Activated CD8-positive, alpha-beta T cell treated with anti-CD3 and anti-CD28 coated beads for 36 hours (primary cell): Measurements from ENCODE around the gene PRTN3. TPM values are rescaled to one million over a fixed set of nuclear protein-coding genes. Genes with fewer than 3 reads are reported as not detected.

Source experiments
- ATAC-seq: fragments of 200-7000 bp; cut with Tn5 transposase; one replicate; pipeline ENCODE4 v1.10.0; 2021; ENCODE audit warnings: mild to moderate bottlenecking, moderate library complexity
- CTCF ChIA-PET: fragments of 350-600 bp; sonication (Branson Sonifier 250); formaldehyde crosslinking; loops from one replicate; lab custom pipeline; 2021; ENCODE audit warnings: antibody characterized with exemption; lab: Charles Lee
- POLR2A ChIA-PET: fragments of 350-600 bp; sonication (Branson Sonifier 250); formaldehyde crosslinking; loops from one replicate; lab custom pipeline; 2021; ENCODE audit warnings: antibody characterized with exemption; lab: Charles Lee
- DNase-seq: peaks from one replicate; pipeline ENCODE4 v3.0.0-alpha.2; 2020
- H3K27ac Mint-ChIP-seq: one replicate; pipeline ENCODE4 v1.8.0; 2021; ENCODE audit warnings: mild to moderate bottlenecking, mixed read lengths
- H3K27me3 Mint-ChIP-seq: one replicate; pipeline ENCODE4 v1.8.0; 2021; ENCODE audit warnings: mixed read lengths
- H3K36me3 Mint-ChIP-seq: one replicate; pipeline ENCODE4 v1.8.0; 2021; ENCODE audit warnings: low read depth, mixed read lengths
- H3K4me1 Mint-ChIP-seq: one replicate; pipeline ENCODE4 v1.8.0; 2021; ENCODE audit warnings: low read depth, mixed read lengths
- H3K4me3 Mint-ChIP-seq: one replicate; pipeline ENCODE4 v1.8.0; 2021; ENCODE audit warnings: mild to moderate bottlenecking, moderate library complexity, mixed read lengths
- H3K9me3 Mint-ChIP-seq: one replicate; pipeline ENCODE4 v1.8.0; 2021; ENCODE audit warnings: mixed read lengths
- intact Hi-C: fragments of 100-400 bp; cut with micrococcal nuclease; formaldehyde crosslinking; loops from one replicate; pipeline ENCODE4 v1.10.0; 2022
- total RNA-seq, 2 experiments: library from RNA; stranded (reverse); gene quantifications; one replicate each; pipeline ENCODE4 v1.2.3, GENCODE V29; 2021
- TF ChIP-seq, protein P1 (sequence below): fragments of 200-600 bp; IDR thresholded peaks from one replicate; pipeline ENCODE4 v1.8.0; 2022; ENCODE audit warnings: antibody characterized with exemption, mild to moderate bottlenecking

The PRTN3 gene, protein sequence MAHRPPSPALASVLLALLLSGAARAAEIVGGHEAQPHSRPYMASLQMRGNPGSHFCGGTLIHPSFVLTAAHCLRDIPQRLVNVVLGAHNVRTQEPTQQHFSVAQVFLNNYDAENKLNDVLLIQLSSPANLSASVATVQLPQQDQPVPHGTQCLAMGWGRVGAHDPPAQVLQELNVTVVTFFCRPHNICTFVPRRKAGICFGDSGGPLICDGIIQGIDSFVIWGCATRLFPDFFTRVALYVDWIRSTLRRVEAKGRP
- not detected for total RNA-seq

DNA sequence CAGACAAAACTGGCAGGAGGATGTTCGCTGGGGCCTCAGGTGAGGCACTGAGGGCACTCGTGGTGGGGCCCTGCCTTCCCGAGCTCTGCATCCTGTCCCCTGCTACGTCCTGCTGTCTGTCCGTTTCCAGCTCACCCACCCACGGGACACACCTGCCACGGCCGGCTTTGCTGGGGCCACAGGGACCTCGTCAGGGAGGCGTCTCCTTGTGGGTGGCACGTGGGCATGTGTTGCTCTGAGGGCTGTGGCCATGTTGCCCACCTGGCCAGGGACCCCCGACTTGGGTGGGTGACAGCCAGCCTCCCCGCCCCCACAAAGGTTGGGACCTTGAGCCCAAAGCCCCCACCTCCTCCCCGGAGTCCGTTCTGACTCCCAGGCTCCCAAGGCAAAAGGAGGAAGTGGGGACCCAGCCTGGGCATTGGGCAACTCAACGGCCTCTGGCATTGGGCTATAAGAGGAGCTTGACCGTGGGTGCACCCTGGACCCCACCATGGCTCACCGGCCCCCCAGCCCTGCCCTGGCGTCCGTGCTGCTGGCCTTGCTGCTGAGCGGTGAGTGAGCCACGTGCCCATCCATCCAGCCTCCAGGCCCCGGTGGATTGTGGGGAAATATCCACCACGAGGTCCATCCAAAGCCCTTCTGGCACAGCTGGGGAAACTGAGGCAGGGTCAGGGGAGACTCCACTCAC is at the start of gene PRTN3:
PRTN3 (plus strand) TSS at position 481 of the 688 bp plus-strand sequence; CDS start at position 491, 10 bp downstream.
- no peaks in the 10 kb centered on the region for H3K36me3 Mint-ChIP-seq
- POLR2A ChIA-PET, result no interaction called here
- ATAC-seq (no peak), DNase-seq (no peak)
- TF ChIP-seq, protein P1, sequence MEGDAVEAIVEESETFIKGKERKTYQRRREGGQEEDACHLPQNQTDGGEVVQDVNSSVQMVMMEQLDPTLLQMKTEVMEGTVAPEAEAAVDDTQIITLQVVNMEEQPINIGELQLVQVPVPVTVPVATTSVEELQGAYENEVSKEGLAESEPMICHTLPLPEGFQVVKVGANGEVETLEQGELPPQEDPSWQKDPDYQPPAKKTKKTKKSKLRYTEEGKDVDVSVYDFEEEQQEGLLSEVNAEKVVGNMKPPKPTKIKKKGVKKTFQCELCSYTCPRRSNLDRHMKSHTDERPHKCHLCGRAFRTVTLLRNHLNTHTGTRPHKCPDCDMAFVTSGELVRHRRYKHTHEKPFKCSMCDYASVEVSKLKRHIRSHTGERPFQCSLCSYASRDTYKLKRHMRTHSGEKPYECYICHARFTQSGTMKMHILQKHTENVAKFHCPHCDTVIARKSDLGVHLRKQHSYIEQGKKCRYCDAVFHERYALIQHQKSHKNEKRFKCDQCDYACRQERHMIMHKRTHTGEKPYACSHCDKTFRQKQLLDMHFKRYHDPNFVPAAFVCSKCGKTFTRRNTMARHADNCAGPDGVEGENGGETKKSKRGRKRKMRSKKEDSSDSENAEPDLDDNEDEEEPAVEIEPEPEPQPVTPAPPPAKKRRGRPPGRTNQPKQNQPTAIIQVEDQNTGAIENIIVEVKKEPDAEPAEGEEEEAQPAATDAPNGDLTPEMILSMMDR, result no peak
- H3K27me3 Mint-ChIP-seq, result peaks cover 26% of the 10 kb centered on the region
- no peaks in the 10 kb centered on the region for H3K9me3 Mint-ChIP-seq
- CTCF ChIA-PET, result no interaction called here
- intact Hi-C loops, result no loop called here
- peaks cover 5% of the 10 kb centered on the region for H3K4me1 Mint-ChIP-seq
- no peak within 1 kb of the TSS for H3K4me3 Mint-ChIP-seq
- H3K27ac Mint-ChIP-seq, result no peak within 1 kb of the TSS

DNA sequence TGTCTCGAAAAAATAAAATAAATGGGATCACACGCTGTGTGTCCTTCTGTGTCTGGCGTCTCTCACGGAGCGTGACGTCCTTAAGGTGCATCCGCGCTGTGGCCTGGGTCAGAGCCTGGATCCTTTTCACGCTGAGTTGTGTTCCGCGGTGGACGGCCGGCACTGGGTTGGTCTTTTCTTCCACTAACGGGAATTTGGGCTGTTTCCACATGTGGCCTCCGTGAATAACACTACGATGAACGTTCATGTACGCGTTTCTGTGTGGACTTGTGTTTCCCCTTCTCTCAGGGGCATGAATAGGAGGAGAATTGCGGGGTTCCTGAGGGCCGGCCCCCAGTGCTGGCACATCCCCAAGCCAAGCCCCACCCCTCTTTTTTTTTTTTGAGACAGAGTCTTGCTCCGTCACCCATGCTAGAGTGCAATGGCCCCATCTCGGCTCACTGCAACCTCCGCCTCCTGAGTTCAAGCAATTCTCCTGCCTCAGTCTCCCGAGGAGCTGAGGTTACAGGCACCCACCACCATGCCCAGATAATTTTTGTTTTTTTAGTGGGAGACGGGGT is 49.7 kb upstream of the PRTN3 start:
- H3K9me3 Mint-ChIP-seq, result no peaks in the 10 kb centered on the region
- no peaks in the 10 kb centered on the region for H3K4me1 Mint-ChIP-seq
- intact Hi-C loops, result no loop called here
- H3K4me3 Mint-ChIP-seq, result no peak overlapping the region
- TF ChIP-seq, protein P1, result no peak
- no peaks in the 10 kb centered on the region for H3K36me3 Mint-ChIP-seq
- POLR2A ChIA-PET, result no interaction called here
- ATAC-seq (no peak), DNase-seq (no peak)
- peaks cover 2% of the 10 kb centered on the region for H3K27me3 Mint-ChIP-seq
- CTCF ChIA-PET, result no interaction called here
- no peak overlapping the region for H3K27ac Mint-ChIP-seq

DNA sequence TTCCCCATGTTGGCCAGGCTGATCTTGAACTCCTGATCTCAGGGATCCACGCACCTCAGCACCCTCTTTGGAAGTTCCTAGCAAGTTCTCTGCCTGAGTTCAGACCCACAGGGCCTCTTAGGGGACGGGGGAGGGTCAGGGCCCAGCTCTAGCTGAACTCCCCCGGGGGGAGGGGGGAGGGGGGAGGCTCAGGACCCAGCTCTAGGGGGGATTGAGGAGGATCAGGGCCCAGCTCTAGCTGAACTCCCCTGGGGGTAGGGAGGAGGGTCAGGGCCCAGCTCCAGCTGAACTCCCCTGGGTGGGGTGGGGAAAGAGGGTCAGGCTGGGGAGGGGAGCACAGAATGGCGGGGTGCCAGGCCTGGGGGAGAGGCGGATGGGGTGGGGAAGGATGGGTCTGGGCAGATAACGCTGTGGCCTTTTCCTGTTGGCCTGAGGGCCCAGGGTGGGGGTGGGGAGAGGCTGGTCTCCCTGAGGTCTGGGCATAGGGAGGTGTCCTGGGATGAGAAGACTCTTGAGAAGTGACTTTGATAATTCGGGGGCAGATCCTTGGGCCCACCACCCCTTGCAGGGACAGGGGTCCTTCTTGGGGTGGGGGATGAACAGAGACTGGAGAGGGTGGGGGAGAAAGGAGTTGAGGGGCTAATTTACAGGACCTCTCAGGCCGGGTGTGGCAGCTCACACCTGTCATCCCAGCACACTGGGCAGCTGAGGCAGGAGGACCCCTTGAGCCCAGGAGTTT is 49.1 kb upstream of the PRTN3 start:
- Mint-ChIP-seq H3K27ac (no peak overlapping the region), H3K9me3 (no peaks in the 10 kb centered on the region), H3K4me3 (no peak overlapping the region), H3K36me3 (peaks cover 2% of the 10 kb centered on the region), H3K4me1 (no peaks in the 10 kb centered on the region), H3K27me3 (peaks cover 2% of the 10 kb centered on the region)
- TF ChIP-seq, protein P1, result no peak
- intact Hi-C loops, result no loop called here
- no peak for ATAC-seq
- no peak for DNase-seq
- ChIA-PET POLR2A (no interaction called here), CTCF (interaction anchor here (0.6 to 0.7 kb wide), 2 partner anchors 21 to 65 kb away, joined by 3 read pairs; no protein-coding TSS in a partner anchor)

DNA sequence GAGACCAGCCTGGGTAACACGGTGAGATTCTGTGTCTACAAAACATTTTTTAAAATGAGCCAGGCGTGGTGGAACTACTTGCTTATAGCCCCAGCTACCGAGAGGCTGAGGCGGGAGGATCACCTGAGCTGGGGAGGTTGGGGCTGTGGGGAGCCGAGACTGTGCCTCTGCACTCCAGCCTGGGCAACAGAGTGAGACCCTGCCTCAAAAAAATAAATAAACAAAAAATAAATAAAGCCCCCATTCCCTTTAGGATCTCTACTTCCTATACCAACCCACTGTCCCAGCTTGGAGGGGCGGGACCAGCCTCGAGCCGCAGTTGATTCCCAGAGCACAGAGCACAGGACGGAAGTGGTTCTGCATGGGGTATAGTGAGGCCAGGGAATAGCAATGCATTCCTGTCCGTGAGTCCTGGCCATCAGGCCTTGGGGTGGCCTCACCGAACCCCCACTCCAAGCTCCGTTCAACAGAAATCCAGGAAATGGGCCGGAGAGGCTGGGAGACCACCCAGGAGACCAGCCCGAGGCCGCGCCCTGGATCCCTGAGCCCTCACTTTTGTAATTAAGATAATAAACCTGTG is 48.4 kb upstream of the PRTN3 start:
- Mint-ChIP-seq H3K27me3 (peaks cover 2% of the 10 kb centered on the region), H3K9me3 (no peaks in the 10 kb centered on the region), H3K27ac (no peak overlapping the region), H3K4me1 (no peaks in the 10 kb centered on the region), H3K36me3 (peaks cover 2% of the 10 kb centered on the region), H3K4me3 (no peak overlapping the region)
- CTCF ChIA-PET, result interaction anchor here (0.6 to 0.7 kb wide), 2 partner anchors 21 to 64 kb away, joined by 3 read pairs; no protein-coding TSS in a partner anchor
- intact Hi-C loops, result no loop called here
- POLR2A ChIA-PET, result no interaction called here
- TF ChIP-seq, protein P1, result no peak
- ATAC-seq, result no peak
- no peak for DNase-seq
